ENCODE data around the gene OPCML. TPM values are rescaled to one million over a fixed set of nuclear protein-coding genes. Genes with fewer than 3 reads are reported as not detected.

OPCML gene
- total RNA-seq, 1 donor from 2014 or later = not detected

- Mint-ChIP-seq H3K4me1 (no peaks in the 10 kb centered on the region), H3K27ac (no peak overlapping the region), H3K4me3 (no peak overlapping the region), H3K27me3 (peaks cover 23% of the 10 kb centered on the region), H3K9me3 (no peaks in the 10 kb centered on the region), H3K36me3 (ENCODE audit: low read depth) (no peaks in the 10 kb centered on the region)
- ATAC-seq (ENCODE audit: low read depth) (no peak), DNase-seq (no peak)
- TF ChIP-seq CTCF (IDR thresholded peaks at IDR 0.05) = no peak
- POLR2A ChIA-PET = no interaction called here
- CTCF ChIA-PET = no interaction called here
- intact Hi-C loops (cut with micrococcal nuclease) = no loop called here
Observed at GRCh38 chr11:133529807-133530500, 2.3 kb downstream of the OPCML start.

GRCh38 chr11:133526790-133527189 is 5.5 kb downstream of the OPCML start:
- H3K27ac Mint-ChIP-seq = no peak overlapping the region
- no peaks in the 10 kb centered on the region for H3K36me3 Mint-ChIP-seq (ENCODE audit: low read depth)
- H3K27me3 Mint-ChIP-seq = peaks cover 17% of the 10 kb centered on the region
- ATAC-seq (ENCODE audit: low read depth) (no peak), DNase-seq (no peak)
- no peak for TF ChIP-seq CTCF (IDR thresholded peaks at IDR 0.05)
- intact Hi-C loops (cut with micrococcal nuclease) = no loop called here
- no peaks in the 10 kb centered on the region for H3K4me1 Mint-ChIP-seq
- no peak overlapping the region for H3K4me3 Mint-ChIP-seq
- no peaks in the 10 kb centered on the region for H3K9me3 Mint-ChIP-seq
- ChIA-PET POLR2A (no interaction called here), CTCF (no interaction called here)

- H3K9me3 Mint-ChIP-seq = no peaks in the 10 kb centered on the region
- H3K36me3 Mint-ChIP-seq (ENCODE audit: low read depth) = no peaks in the 10 kb centered on the region
- H3K27me3 Mint-ChIP-seq = peaks cover 10% of the 10 kb centered on the region
- CTCF ChIA-PET = no interaction called here
- intact Hi-C loops (cut with micrococcal nuclease) = no loop called here
- no peaks in the 10 kb centered on the region for H3K4me1 Mint-ChIP-seq
- no peak overlapping the region for H3K27ac Mint-ChIP-seq
- DNase-seq (no peak), ATAC-seq (ENCODE audit: low read depth) (no peak)
- no peak for TF ChIP-seq CTCF (IDR thresholded peaks at IDR 0.05)
- no peak overlapping the region for H3K4me3 Mint-ChIP-seq
- POLR2A ChIA-PET = no interaction called here
Observed at GRCh38 chr11:133525976-133526375, 6.3 kb downstream of the OPCML start.

GRCh38 chr11:133524488-133524887 is 7.8 kb downstream of the OPCML start:
- no peaks in the 10 kb centered on the region for H3K4me1 Mint-ChIP-seq
- CTCF ChIA-PET = no interaction called here

GRCh38 chr11:133522344-133522743 is 10.0 kb downstream of the OPCML start:
- no peak overlapping the region for H3K4me3 Mint-ChIP-seq
- no peak for TF ChIP-seq CTCF (IDR thresholded peaks at IDR 0.05)
- no peaks in the 10 kb centered on the region for H3K9me3 Mint-ChIP-seq
- POLR2A ChIA-PET = no interaction called here
- intact Hi-C loops (cut with micrococcal nuclease) = no loop called here
- no peaks in the 10 kb centered on the region for H3K36me3 Mint-ChIP-seq (ENCODE audit: low read depth)
- H3K27ac Mint-ChIP-seq = no peak overlapping the region
- CTCF ChIA-PET = no interaction called here
- DNase-seq (no peak), ATAC-seq (ENCODE audit: low read depth) (no peak)
- no peaks in the 10 kb centered on the region for H3K4me1 Mint-ChIP-seq
- no peaks in the 10 kb centered on the region for H3K27me3 Mint-ChIP-seq

More at GRCh38 chr11:133524488-133524887, 7.8 kb downstream of the OPCML start:
- Mint-ChIP-seq H3K36me3 (ENCODE audit: low read depth) (no peaks in the 10 kb centered on the region), H3K27ac (no peak overlapping the region), H3K27me3 (peaks cover 7% of the 10 kb centered on the region), H3K4me3 (no peak overlapping the region), H3K9me3 (no peaks in the 10 kb centered on the region)
- no peak for DNase-seq
- TF ChIP-seq CTCF (IDR thresholded peaks at IDR 0.05) = no peak
- intact Hi-C loops (cut with micrococcal nuclease) = no loop called here
- ATAC-seq (ENCODE audit: low read depth) = no peak
- POLR2A ChIA-PET = no interaction called here

Data from activated B cell treated with CpG ODN at 0.5 μM for 24 hours (primary cell).